Fibroblast of the conjunctiva (primary cell): ENCODE data around the gene HMGCL.
A peak's percentile ranks its signal among the peaks of the same experiment; 100 is the strongest.
"Not testable (repeated sequence)": the region's sequence is repeated elsewhere in the genome, so short reads cannot be mapped to it uniquely, and the experiment has no call there.

Experiments used
- DNase-seq: peaks from one replicate; pipeline ENCODE4 v3.0.0-alpha.2; 2010; ENCODE audit warnings: low read depth

The HMGCL gene

GRCh38 chr1:23798662-23799142 is 26.5 kb downstream of the HMGCL start:
- no peak for DNase-seq

GRCh38 chr1:23797478-23798448 is 27.5 kb downstream of the HMGCL start:
- no peak for DNase-seq

DNA sequence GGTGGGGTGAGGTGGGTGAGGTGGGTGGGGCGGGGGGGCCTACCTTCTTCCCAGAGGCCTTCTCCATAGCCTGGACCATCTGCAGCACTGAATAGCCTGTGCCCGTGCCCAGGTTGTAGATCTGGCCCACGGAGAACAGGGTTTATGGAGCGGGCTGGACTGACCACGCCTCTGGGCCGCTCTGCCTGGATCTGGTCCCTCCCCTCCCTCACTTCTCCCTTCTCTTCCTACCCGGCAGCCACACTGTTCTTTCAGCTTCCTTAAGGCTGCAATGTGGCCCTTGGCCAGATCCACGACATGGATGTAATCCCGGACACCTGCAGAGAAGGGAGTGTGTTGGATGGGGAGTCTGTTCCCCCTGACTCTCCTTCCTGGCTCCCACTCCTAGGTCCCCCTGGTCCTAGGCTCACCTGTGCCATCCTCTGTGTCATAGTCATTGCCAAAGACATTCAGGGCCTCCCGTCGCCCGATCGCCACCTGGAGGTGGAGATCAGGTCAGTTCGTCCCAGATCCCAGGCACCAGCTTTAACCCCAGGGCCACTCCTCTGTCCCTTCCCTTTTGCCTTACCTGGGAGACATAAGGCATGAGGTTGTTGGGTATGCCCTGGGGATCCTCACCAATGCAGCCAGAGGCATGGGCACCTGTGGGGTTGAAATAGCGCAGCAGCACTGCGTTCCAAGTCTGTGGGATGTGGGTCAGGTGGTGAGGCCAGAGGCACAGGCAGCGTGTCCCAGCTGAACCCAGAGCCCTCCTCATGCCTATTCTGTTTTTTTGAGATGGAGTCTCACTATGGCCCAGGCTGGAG is 28.6 kb downstream of the HMGCL start:
- no peak for DNase-seq

GRCh38 chr1:23795676-23796465 is 29.4 kb downstream of the HMGCL start:
- no peak for DNase-seq

DNA sequence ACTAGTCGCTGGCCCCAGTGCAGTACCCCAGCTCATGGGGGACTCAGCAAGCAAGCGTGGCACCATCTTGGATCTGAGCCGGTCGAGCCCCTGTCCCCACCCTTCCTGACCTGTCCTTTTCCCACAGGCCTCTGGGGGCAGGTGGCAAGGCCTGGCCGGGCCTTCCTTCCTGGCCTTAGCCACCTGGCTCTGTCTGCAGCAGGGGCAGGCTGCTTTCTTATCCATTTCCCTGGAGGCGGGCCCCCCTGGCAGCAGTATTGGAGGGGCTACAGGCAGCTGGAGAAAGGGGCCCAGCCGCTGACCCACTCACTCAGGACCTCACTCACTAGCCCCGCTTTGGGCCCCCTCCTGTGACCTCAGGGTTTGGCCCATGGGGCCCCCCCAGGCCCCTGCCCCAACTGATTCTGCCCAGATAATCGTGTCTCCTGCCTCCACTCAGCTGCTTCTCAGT is 30.5 kb downstream of the HMGCL start:
- not testable (repeated sequence) for DNase-seq

- no peak for DNase-seq
Measured at GRCh38 chr1:23793861-23794731, 31.1 kb downstream of the HMGCL start.

GRCh38 chr1:23793018-23793781 is 32.0 kb downstream of the HMGCL start:
- no peak for DNase-seq

GRCh38 chr1:23792151-23792945 is 32.9 kb downstream of the HMGCL start:
- DNase-seq: no peak

DNA sequence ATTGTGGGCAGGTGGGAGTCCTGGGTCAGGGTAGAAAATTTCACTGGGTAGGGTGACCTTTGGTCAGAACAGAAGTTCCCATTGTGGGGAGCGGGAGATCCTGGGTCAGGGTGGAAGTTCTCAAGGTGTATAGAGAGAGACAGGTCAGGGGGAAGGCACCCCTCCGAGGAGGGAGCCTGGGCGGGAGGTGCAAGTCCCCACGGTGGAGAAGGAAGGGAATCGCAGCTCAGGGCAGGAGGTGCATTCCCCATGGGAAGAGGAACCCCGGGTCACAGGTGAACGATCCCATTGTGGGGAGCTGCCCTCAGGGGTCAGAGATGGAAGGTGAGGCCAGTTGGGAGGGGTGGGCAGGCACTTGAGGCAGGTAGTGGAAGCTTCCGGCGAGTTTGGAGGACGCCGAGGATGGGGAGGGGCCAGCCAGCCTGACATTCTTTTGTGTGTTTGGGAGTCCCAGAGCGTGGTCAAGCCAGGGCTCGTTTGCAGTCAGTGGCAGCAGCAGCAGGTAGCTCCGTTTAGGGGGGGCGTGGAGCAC is 33.6 kb downstream of the HMGCL start:
- no peak for DNase-seq

- DNase-seq: peak; percentile 77
Measured at GRCh38 chr1:23790696-23791515, 34.3 kb downstream of the HMGCL start, which contains the start of gene LYPLA2. Gene LYPLA2 (plus strand): TSS chr1:23791145. CDS start chr1:23792683, 1,538 bp downstream.

DNA sequence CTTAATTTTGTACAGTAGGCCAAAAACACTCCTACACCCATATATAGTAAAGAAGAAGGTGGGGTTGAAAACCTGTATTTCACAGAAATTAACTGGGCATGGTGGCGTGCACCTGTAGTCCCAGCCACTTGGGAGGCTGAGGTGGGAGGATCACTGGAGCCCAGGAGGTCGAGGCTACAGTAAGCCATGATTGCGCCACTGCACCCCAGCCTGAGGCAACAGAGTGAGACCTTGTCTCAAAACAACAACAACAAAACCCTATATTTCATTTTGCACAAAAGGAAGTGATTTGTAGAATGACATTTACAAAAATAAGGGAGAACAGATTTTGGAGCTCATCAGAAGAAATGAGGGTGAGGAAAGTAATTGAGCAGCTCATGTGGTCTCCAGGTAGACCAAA is 36.5 kb downstream of the HMGCL start:
- DNase-seq: no peak

- no peak for DNase-seq
Measured at GRCh38 chr1:23787701-23788100, 37.5 kb downstream of the HMGCL start.

DNA sequence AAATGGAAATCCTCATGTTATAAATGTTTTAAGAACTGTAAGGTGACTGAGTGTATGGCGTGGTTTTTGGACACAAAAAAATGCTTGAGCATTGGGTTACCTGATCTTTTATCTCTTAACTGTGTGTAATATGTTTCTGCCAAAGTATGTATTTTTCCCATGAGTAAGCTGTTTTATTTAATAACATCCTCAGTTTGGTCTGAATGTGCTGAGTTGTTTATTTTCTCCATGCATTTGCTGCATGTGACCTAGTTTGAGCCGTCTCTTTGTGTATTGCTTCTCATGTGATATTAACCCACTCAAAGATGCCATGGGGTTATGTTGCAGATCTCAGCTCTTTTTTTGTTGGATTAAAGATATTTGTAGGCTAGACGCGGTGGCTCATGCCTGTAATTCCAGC is 40.4 kb downstream of the HMGCL start:
- no peak for DNase-seq

GRCh38 chr1:23783141-23783540 is 42.1 kb downstream of the HMGCL start:
- not testable (repeated sequence) for DNase-seq

- no peak for DNase-seq
Measured at GRCh38 chr1:23779826-23780371, 45.3 kb downstream of the HMGCL start.

DNA sequence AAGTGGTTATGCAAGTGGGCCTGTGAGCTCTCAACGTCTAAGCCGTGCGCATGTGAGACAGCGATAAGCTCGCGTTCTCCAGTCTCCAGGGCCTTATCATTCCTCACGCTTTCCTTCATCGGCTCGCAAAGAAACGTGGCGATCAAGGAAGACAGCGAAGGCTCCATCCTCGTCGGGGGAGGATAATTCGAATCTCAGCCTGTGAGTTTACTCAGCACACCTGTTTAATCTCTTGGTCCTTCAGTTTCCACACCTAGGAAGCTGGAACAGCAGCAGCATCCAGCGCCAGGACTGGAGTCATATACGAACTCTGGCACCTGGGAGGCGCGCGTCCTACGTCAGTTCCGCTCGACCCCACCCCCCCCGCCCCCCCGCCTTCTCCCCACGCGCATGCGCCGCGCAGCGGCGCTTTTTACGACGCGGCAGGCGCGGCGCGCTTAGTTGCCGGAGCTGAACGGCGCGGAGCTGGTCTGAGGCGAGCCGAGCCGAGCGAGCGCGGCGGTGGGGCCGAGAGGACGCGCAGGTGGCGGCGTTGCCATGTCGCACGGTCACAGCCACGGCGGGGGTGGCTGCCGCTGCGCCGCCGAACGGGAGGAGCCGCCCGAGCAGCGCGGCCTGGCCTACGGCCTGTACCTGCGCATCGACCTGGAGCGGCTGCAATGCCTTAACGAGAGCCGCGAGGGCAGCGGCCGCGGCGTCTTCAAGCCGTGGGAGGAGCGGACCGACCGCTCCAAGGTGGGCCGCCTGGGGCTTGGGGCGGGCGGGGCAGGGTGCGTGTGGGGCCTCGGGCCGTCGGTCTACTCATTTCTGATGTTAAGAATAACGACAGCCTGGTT is 47.0 kb downstream of the HMGCL start, which contains the start of gene PITHD1:
Gene PITHD1 (plus strand): TSS at position 440 of the 836 bp plus-strand sequence. CDS start 98 bp downstream, at position 538.
- DNase-seq: peak; percentile 62

GRCh38 chr1:23776217-23776616 is 49.0 kb downstream of the HMGCL start:
- no peak for DNase-seq
